Vagina (tissue), 2 donors: ENCODE measurements around the gene BTBD6. TPM values are rescaled to one million over a fixed set of nuclear protein-coding genes. Genes with fewer than 3 reads are reported as not detected.

Source experiments
- DNase-seq, 2 donors: peaks; one replicate each; pipeline ENCODE4 v3.0.0-alpha.2; 2017; ENCODE audit errors: extremely low spot score in 2 of 2
- H3K27ac ChIP-seq: fragments of 200-600 bp; sonication (generic); one replicate; pipeline ENCODE4 v1.5.1; 2019
- H3K27me3 ChIP-seq: fragments of 200-600 bp; sonication (generic); one replicate; pipeline ENCODE4 v1.5.1; 2019
- H3K36me3 ChIP-seq, 2 donors: fragments of 200-600 bp; sonication (generic); one replicate each; pipeline ENCODE4 v1.5.1; 2017 to 2019
- H3K4me1 ChIP-seq: fragments of 200-600 bp; sonication (generic); one replicate; pipeline ENCODE4 v1.5.1; 2019
- H3K4me3 ChIP-seq, 2 donors: fragments of 200-600 bp; sonication (generic); 1 replicate in 1 of 2; 2 replicates in 1 of 2; pipeline ENCODE4 v1.5.1; 2016 to 2019
- H3K9me3 ChIP-seq: fragments of 200-600 bp; sonication (generic); one replicate; pipeline ENCODE4 v1.5.1; 2019
- POLR2A ChIP-seq, 2 donors: fragments of 450-650 bp; IDR thresholded peaks; one replicate each; pipeline ENCODE4 v1.6.1; 2017; ENCODE audit warnings: antibody characterized with exemption in 2 of 2, mild to moderate bottlenecking in 2 of 2, moderate library complexity in 2 of 2
- POLR2AphosphoS5 ChIP-seq, 2 donors: sonication (generic); formaldehyde crosslinking; IDR thresholded peaks; one replicate each; pipeline ENCODE4 v1.9.0; 2017; ENCODE audit warnings: antibody characterized with exemption in 2 of 2, mild to moderate bottlenecking in 2 of 2, low read depth in 1 of 2; ENCODE audit not compliant: insufficient read depth in 1 of 2
- intact Hi-C: fragments of 100-400 bp; cut with DNase I; formaldehyde crosslinking; loops from one replicate; pipeline ENCODE4 v1.15.1; 2023
- total RNA-seq: library from RNA; depleted of rRNA; stranded (reverse); fragments of >200 nt; gene quantifications from one replicate; pipeline ENCODE4 v1.2.3, GENCODE V29; 2016
- TF ChIP-seq, protein P1 (sequence below), 3 experiments: fragments of 450-650 bp in 2 of 3; fragments of 200-600 bp in 1 of 3; sonication (generic) in 1 of 3; IDR thresholded peaks; one replicate each; pipeline ENCODE4 v1.5.1; 2017 to 2019; ENCODE audit warnings: antibody characterized with exemption in 3 of 3, mild to moderate bottlenecking in 2 of 3, moderate library complexity in 2 of 3

BTBD6 gene
- total RNA-seq, 1 donor from 2014 or later = 45.9 TPM

DNA sequence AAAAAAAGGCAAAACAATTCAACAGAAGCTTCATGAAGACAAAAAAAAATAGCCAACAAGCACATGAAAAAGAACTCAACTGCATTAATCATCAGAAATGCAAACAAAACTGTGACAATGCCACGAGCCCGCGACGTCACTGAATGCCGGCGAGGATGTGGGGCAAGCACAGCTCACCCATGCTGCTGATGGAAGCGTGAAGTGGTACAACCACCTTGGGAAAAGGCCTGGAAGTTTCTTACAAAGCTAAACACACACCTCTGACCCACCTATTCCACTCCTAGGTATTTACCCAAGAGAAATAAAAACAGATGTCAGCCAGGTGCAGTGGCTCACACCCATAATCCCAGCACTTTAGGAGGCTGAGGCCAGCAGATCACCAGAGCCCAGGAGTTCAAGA, 10.5 kb downstream of the BTBD6 start:
- Histone ChIP-seq H3K27ac (no peak overlapping the region), H3K4me1 (no peaks in the 10 kb centered on the region), H3K9me3 (no peaks in the 10 kb centered on the region), H3K36me3 (no peaks in the 10 kb centered on the region), H3K4me3 (no peak overlapping the region), H3K27me3 (no peaks in the 10 kb centered on the region)
- DNase-seq = no peak
- TF ChIP-seq POLR2AphosphoS5 (IDR thresholded peaks at IDR 0.05; ENCODE audit: insufficient read depth in 1 of 2, low read depth in 1 of 2) (no peak), POLR2A (IDR thresholded peaks at IDR 0.05) (no peak)
- TF ChIP-seq, protein P1, sequence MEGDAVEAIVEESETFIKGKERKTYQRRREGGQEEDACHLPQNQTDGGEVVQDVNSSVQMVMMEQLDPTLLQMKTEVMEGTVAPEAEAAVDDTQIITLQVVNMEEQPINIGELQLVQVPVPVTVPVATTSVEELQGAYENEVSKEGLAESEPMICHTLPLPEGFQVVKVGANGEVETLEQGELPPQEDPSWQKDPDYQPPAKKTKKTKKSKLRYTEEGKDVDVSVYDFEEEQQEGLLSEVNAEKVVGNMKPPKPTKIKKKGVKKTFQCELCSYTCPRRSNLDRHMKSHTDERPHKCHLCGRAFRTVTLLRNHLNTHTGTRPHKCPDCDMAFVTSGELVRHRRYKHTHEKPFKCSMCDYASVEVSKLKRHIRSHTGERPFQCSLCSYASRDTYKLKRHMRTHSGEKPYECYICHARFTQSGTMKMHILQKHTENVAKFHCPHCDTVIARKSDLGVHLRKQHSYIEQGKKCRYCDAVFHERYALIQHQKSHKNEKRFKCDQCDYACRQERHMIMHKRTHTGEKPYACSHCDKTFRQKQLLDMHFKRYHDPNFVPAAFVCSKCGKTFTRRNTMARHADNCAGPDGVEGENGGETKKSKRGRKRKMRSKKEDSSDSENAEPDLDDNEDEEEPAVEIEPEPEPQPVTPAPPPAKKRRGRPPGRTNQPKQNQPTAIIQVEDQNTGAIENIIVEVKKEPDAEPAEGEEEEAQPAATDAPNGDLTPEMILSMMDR (IDR thresholded peaks at IDR 0.05) = no peak
- intact Hi-C loops = no loop called here

DNA sequence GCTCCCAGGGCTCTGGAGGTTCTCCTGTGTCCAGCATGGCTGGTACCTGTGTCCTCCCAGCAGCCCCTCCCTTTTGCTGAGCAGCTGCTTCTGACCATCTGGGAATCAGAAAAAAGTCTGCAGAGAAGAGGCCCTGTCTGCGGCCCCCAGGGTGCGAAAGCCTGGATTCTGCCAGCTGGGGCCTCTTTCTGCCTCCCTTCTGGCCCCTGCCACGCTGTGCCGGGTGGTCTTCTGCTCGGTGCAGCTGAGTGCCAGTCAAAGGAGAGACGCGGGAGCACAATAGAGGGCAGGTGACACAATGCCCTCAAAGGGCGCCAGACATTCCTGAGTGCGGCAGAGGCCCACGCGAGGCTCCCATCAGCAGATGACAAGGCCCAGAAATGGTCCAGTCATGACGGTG, 12.6 kb downstream of the BTBD6 start:
- TF ChIP-seq, protein P1 (IDR thresholded peaks at IDR 0.05) = no peak
- no peak for TF ChIP-seq POLR2A (IDR thresholded peaks at IDR 0.05)
- TF ChIP-seq POLR2AphosphoS5 (IDR thresholded peaks at IDR 0.05; ENCODE audit: insufficient read depth in 1 of 2, low read depth in 1 of 2) = no peak
- DNase-seq = no peak
- H3K27ac ChIP-seq = no peak overlapping the region
- no peak overlapping the region for H3K4me3 ChIP-seq
- intact Hi-C loops = no loop called here
- H3K4me1 ChIP-seq = no peaks in the 10 kb centered on the region
- H3K27me3 ChIP-seq = no peaks in the 10 kb centered on the region
- no peaks in the 10 kb centered on the region for H3K9me3 ChIP-seq
- no peaks in the 10 kb centered on the region for H3K36me3 ChIP-seq

DNA sequence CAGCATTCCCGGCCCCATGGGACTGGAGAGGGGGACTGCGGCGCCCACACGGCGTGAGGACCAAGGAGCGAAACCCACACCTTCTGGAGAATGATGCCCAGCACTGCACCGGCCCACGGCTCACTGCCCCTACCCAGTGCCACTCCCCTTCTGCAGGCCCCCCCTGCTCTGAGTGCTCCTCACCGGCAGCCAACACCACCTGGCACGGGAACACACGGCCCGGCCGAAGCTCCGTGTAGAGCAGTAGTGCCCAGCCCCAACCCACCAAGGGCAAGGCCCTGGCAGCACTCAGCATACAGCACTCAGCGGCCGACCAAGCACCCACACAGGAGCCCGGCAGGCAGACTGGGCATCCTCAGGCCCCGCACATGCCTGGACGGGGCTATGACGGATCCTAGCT, 13.4 kb downstream of the BTBD6 start:
- no peaks in the 10 kb centered on the region for H3K9me3 ChIP-seq
- no peaks in the 10 kb centered on the region for H3K27me3 ChIP-seq
- no peaks in the 10 kb centered on the region for H3K36me3 ChIP-seq
- no peak for TF ChIP-seq POLR2A (IDR thresholded peaks at IDR 0.05)
- TF ChIP-seq, protein P1 (IDR thresholded peaks at IDR 0.05) = no peak
- TF ChIP-seq POLR2AphosphoS5 (IDR thresholded peaks at IDR 0.05; ENCODE audit: insufficient read depth in 1 of 2, low read depth in 1 of 2) = no peak
- intact Hi-C loops = no loop called here
- no peak overlapping the region for H3K27ac ChIP-seq
- no peak overlapping the region for H3K4me3 ChIP-seq
- no peaks in the 10 kb centered on the region for H3K4me1 ChIP-seq
- no peak for DNase-seq

DNA sequence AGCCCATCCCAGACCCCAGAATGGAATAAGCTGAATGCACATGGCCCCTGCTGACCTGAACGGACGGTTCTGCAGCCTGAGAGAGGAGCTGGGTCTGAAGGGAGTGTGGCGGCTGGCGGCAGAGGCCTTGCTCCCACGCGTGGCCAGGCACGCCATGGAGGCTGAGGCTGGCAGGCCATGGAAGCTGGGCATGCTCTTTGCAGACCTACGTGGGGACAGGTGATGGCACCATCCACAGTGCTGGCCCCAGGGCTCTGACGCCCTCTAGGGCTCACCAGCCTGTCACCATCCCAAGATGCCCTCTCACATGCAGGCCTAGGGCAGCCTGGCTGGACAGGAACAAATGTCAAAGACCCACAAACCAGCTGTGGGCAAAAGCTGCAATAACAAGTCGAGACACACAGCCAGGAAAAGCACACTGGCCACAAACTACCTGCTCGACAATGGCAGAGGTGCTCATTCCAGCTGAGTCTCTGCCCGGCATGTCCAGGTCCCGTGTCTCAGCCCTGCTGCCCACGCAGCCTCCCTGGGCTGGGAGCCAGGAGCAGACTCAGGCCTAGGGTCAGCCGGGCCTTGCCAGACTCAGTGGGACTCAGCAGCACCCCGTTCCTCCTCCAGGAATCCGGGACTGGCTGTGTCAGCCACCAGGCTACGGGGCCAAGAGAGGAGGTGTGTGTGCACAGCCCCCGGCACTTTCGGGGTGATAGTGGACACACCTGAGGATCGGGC, 19.7 kb downstream of the BTBD6 start:
- no peak for DNase-seq
- Histone ChIP-seq H3K27ac (no peak overlapping the region), H3K27me3 (no peaks in the 10 kb centered on the region), H3K9me3 (no peaks in the 10 kb centered on the region), H3K4me3 (no peak overlapping the region), H3K36me3 (no peaks in the 10 kb centered on the region), H3K4me1 (no peaks in the 10 kb centered on the region)
- intact Hi-C loops = no loop called here
- TF ChIP-seq POLR2AphosphoS5 (IDR thresholded peaks at IDR 0.05; ENCODE audit: insufficient read depth in 1 of 2, low read depth in 1 of 2) (no peak), POLR2A (IDR thresholded peaks at IDR 0.05) (no peak)
- TF ChIP-seq, protein P1 (IDR thresholded peaks at IDR 0.05) = no peak

DNA sequence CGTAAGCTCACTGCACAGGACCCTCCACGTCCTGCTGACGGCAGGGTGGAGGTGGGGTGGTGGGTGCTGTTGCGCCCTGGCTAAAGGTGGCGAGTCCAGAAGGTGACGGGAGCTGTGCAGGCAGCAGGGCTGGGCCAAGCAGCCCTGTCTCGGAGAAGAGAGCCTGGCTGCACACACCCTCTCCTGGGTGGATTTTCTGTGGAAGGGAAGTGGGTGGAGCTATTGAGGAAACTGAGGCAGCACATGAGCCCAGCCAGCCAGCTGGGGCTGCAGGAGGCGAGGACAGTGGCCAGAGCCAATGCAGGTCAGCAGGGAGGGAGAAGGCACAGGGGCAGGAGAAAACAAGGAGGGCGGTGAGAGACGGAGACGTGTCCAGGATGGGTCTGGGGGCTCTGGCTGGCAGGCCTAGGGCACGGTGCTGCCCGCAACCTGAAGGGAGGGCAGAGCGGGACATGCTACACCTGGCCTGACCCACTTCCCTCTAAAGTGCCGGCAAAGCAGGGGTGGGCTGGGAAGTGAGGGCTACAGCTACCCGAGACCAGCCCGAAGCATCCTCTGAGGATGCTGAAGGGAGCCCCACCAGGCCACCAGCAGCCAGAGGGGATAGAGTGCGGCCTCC, 20.5 kb downstream of the BTBD6 start:
- Histone ChIP-seq H3K27ac (no peak overlapping the region), H3K27me3 (no peaks in the 10 kb centered on the region), H3K4me3 (no peak overlapping the region), H3K9me3 (no peaks in the 10 kb centered on the region), H3K4me1 (no peaks in the 10 kb centered on the region), H3K36me3 (no peaks in the 10 kb centered on the region)
- intact Hi-C loops = no loop called here
- TF ChIP-seq, protein P1 (IDR thresholded peaks at IDR 0.05) = no peak
- TF ChIP-seq POLR2AphosphoS5 (IDR thresholded peaks at IDR 0.05; ENCODE audit: insufficient read depth in 1 of 2, low read depth in 1 of 2) (no peak), POLR2A (IDR thresholded peaks at IDR 0.05) (no peak)
- DNase-seq = no peak
